ENCODE data around the gene NOVA1. TPM values are rescaled to one million over a fixed set of nuclear protein-coding genes. Genes with fewer than 3 reads are reported as not detected.

Gene NOVA1
- total RNA-seq, 1 donor from 2014 or later = 21.6 TPM

GRCh38 chr14:26598081-26598671 lies 343 bp upstream of the NOVA1 start:
- Mint-ChIP-seq H3K9me3 (ENCODE audit: low read depth) (no peaks in the 10 kb centered on the region), H3K27ac (peak overlapping the region; percentile 94), H3K36me3 (ENCODE audit: insufficient read depth) (no peaks in the 10 kb centered on the region), H3K4me3 (ENCODE audit: low read depth) (peak overlapping the region; percentile 87), H3K27me3 (peaks cover 20% of the 10 kb centered on the region), H3K4me1 (ENCODE audit: low read depth) (peaks cover 15% of the 10 kb centered on the region)
- DNase-seq (ENCODE audit: low spot score, unreplicated experiment) = peak; percentile 92
- TF ChIP-seq CTCF (IDR thresholded peaks at IDR 0.05; ENCODE audit: unreplicated experiment) = no peak

- peak overlapping the region; percentile 87 for H3K4me3 Mint-ChIP-seq (ENCODE audit: low read depth)
- H3K4me1 Mint-ChIP-seq (ENCODE audit: low read depth) = peaks cover 15% of the 10 kb centered on the region
- peak overlapping the region; percentile 94 for H3K27ac Mint-ChIP-seq
- H3K36me3 Mint-ChIP-seq (ENCODE audit: insufficient read depth) = no peaks in the 10 kb centered on the region
- peak; percentile 29 for DNase-seq (ENCODE audit: low spot score, unreplicated experiment)
- no peak for TF ChIP-seq CTCF (IDR thresholded peaks at IDR 0.05; ENCODE audit: unreplicated experiment)
- no peaks in the 10 kb centered on the region for H3K9me3 Mint-ChIP-seq (ENCODE audit: low read depth)
- peaks cover 20% of the 10 kb centered on the region for H3K27me3 Mint-ChIP-seq
Observed at GRCh38 chr14:26597071-26597588, 703 bp downstream of the NOVA1 start.

DNA sequence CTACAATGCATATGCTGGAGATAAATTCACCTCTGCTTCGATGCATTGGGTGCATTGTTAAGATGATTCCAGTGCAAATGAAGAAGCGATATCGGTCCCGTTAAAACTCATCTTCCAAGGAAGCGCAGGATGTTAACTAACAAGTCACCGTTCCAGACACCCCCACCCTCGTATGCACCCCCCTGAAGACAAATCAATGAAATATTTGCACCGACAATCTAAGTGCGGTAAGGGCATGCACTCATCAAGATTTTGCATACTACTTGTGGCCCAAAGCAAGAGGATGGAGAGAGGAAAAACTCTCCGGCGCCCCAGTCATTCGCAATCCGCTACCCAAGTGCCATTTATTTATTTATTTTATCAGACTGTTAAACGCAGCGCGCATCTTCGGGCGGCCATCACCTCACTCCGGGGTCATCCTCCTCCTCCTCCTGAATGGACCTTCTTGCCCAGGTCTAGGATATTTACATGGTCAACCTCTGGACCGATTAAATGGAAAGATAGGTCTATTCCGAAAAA lies 1.2 kb downstream of the NOVA1 start:
- H3K4me3 Mint-ChIP-seq (ENCODE audit: low read depth) = peak overlapping the region; percentile 87
- H3K27ac Mint-ChIP-seq = peak overlapping the region; percentile 94
- no peaks in the 10 kb centered on the region for H3K36me3 Mint-ChIP-seq (ENCODE audit: insufficient read depth)
- no peaks in the 10 kb centered on the region for H3K9me3 Mint-ChIP-seq (ENCODE audit: low read depth)
- DNase-seq (ENCODE audit: low spot score, unreplicated experiment) = no peak
- H3K4me1 Mint-ChIP-seq (ENCODE audit: low read depth) = peaks cover 15% of the 10 kb centered on the region
- TF ChIP-seq CTCF (IDR thresholded peaks at IDR 0.05; ENCODE audit: unreplicated experiment) = no peak
- peaks cover 20% of the 10 kb centered on the region for H3K27me3 Mint-ChIP-seq

GRCh38 chr14:26595926-26596542 lies 1.8 kb downstream of the NOVA1 start:
- Mint-ChIP-seq H3K27me3 (peaks cover 20% of the 10 kb centered on the region), H3K36me3 (ENCODE audit: insufficient read depth) (no peaks in the 10 kb centered on the region), H3K9me3 (ENCODE audit: low read depth) (no peaks in the 10 kb centered on the region), H3K27ac (peak overlapping the region; percentile 94), H3K4me1 (ENCODE audit: low read depth) (peaks cover 15% of the 10 kb centered on the region), H3K4me3 (ENCODE audit: low read depth) (peak overlapping the region; percentile 87)
- no peak for TF ChIP-seq CTCF (IDR thresholded peaks at IDR 0.05; ENCODE audit: unreplicated experiment)
- no peak for DNase-seq (ENCODE audit: low spot score, unreplicated experiment)

GRCh38 chr14:26594756-26595545 lies 2.9 kb downstream of the NOVA1 start:
- H3K4me3 Mint-ChIP-seq (ENCODE audit: low read depth) = peak overlapping the region; percentile 87
- H3K36me3 Mint-ChIP-seq (ENCODE audit: insufficient read depth) = no peaks in the 10 kb centered on the region
- H3K9me3 Mint-ChIP-seq (ENCODE audit: low read depth) = no peaks in the 10 kb centered on the region
- no peak for DNase-seq (ENCODE audit: low spot score, unreplicated experiment)
- peaks cover 15% of the 10 kb centered on the region for H3K4me1 Mint-ChIP-seq (ENCODE audit: low read depth)
- TF ChIP-seq CTCF (IDR thresholded peaks at IDR 0.05; ENCODE audit: unreplicated experiment) = no peak
- H3K27me3 Mint-ChIP-seq = peaks cover 16% of the 10 kb centered on the region
- H3K27ac Mint-ChIP-seq = no peak overlapping the region
